Keratinocyte (primary cell): ENCODE data around the gene SYT9. TPM values are rescaled to one million over a fixed set of nuclear protein-coding genes. Genes with fewer than 3 reads are reported as not detected.

Source experiments
- DNase-seq: peaks from one replicate; pipeline ENCODE4 v3.0.0-alpha.2; 2011; ENCODE audit warnings: low read depth, missing footprints, low spot score
- FAIRE-seq: peaks from 2 replicates; lab custom pipeline; 2011; peaks lifted over from hg19 to GRCh38; lab: Jason Lieb, UNC
- H2AFZ ChIP-seq: 2 replicates; pipeline ENCODE4 v1.6.0; 2012; ENCODE audit warnings: low read length, control low read depth, inconsistent platforms; ENCODE audit not compliant: control insufficient read depth
- H3K27ac ChIP-seq: 2 replicates; pipeline ENCODE4 v1.5.1; 2011; ENCODE audit warnings: low read length; ENCODE audit not compliant: control insufficient read depth, insufficient read depth
- H3K27me3 ChIP-seq: 3 replicates; pipeline ENCODE4 v1.6.0; 2011; ENCODE audit warnings: low read length; ENCODE audit not compliant: control insufficient read depth, insufficient read depth; ENCODE audit errors: extremely low read depth
- H3K36me3 ChIP-seq, 2 experiments: 2 replicates in 1 of 2; 3 replicates in 1 of 2; pipeline ENCODE4 v1.5.1; 2011; ENCODE audit warnings: low read length in 2 of 2, mild to moderate bottlenecking in 1 of 2; ENCODE audit not compliant: control insufficient read depth in 2 of 2, insufficient read depth in 2 of 2; ENCODE audit errors: extremely low read depth in 1 of 2
- H3K4me1 ChIP-seq: 3 replicates; pipeline ENCODE4 v1.5.1; 2011; ENCODE audit warnings: low read length; ENCODE audit not compliant: control insufficient read depth, insufficient read depth; ENCODE audit errors: extremely low read depth
- H3K4me2 ChIP-seq: 3 replicates; pipeline ENCODE4 v1.6.0; 2011; ENCODE audit warnings: low read depth, low read length; ENCODE audit not compliant: control insufficient read depth, insufficient read depth; ENCODE audit errors: extremely low read depth
- H3K4me3 ChIP-seq, 3 experiments: fragments of 200-600 bp in 1 of 3; sonication (generic) in 1 of 3; 2 replicates in 2 of 3; 3 replicates in 1 of 3; pipeline ENCODE4 v1.5.1; 2011 to 2016; ENCODE audit warnings: low read length in 3 of 3, mild to moderate bottlenecking in 3 of 3, control low read depth in 2 of 3, inconsistent platforms in 1 of 3, low read depth in 1 of 3, mixed read lengths in 1 of 3, mixed run types in 1 of 3, moderate library complexity in 1 of 3; ENCODE audit not compliant: control insufficient read depth in 2 of 3, insufficient read depth in 2 of 3; ENCODE audit errors: extremely low read depth in 1 of 3
- H3K79me2 ChIP-seq: 2 replicates; pipeline ENCODE4 v1.6.0; 2012; ENCODE audit warnings: low read length; ENCODE audit not compliant: control insufficient read depth, insufficient read depth
- H3K9ac ChIP-seq: 3 replicates; pipeline ENCODE4 v1.6.0; 2011; ENCODE audit warnings: low read length; ENCODE audit not compliant: control insufficient read depth, insufficient read depth; ENCODE audit errors: extremely low read depth
- H3K9me1 ChIP-seq: 3 replicates; pipeline ENCODE4 v1.6.0; 2011; ENCODE audit warnings: low read length; ENCODE audit not compliant: control insufficient read depth, insufficient read depth; ENCODE audit errors: extremely low read depth
- H3K9me3 ChIP-seq: 2 replicates; pipeline ENCODE4 v1.5.1; 2012; ENCODE audit warnings: low read depth, low read length; ENCODE audit not compliant: control insufficient read depth
- H4K20me1 ChIP-seq: 3 replicates; pipeline ENCODE4 v1.6.0; 2011; ENCODE audit warnings: low read length; ENCODE audit not compliant: control insufficient read depth, insufficient read depth; ENCODE audit errors: extremely low read depth
- EZH2 ChIP-seq: IDR thresholded peaks from one replicate; pipeline ENCODE4 v1.6.1; 2012; ENCODE audit warnings: inconsistent platforms, mild to moderate bottlenecking, low read length, moderate library complexity
- dilution Hi-C: fragments of 300-500 bp; cut with MboI; formaldehyde crosslinking; loops from one replicate; pipeline ENCODE4 v1.7.0; 2020; ENCODE audit warnings: low sequenced_read_pairs; ENCODE audit not compliant: extremely low pct_ligation_motif_present
- polyA plus RNA-seq, 5 experiments: library from polyadenylated mRNA; depleted of rRNA in 3 of 5; stranded (reverse) in 3 of 5; stranded (forward) in 1 of 5; unstranded in 1 of 5; fragments of >200 nt; gene quantifications; 1 replicate in 1 of 5; 2 replicates in 3 of 5; 3 replicates in 1 of 5; pipeline versions ENCODE4 v1.2.1 to v1.2.3, GENCODE V29; 2011 to 2012; ENCODE audit warnings: missing spikeins in 2 of 5, low read depth in 1 of 5, low replicate concordance in 1 of 5
- TF ChIP-seq, protein P1 (sequence below), 3 experiments: IDR thresholded peaks in 1 of 3; conservative IDR thresholded peaks in 1 of 3; optimal IDR thresholded peaks in 1 of 3; 2 replicates in 2 of 3; 3 replicates in 1 of 3; pipeline versions ENCODE3 to v1.5.1; 2011; ENCODE audit warnings: low read length in 3 of 3, mild to moderate bottlenecking in 3 of 3, moderate library complexity in 2 of 3, control low read depth in 1 of 3, inconsistent platforms in 1 of 3; ENCODE audit not compliant: insufficient read depth in 2 of 3; ENCODE audit errors: extremely low read depth in 1 of 3

SYT9 gene
- polyA plus RNA-seq, 1 donor (not counting 4 experiments of a cell fraction or from before 2014, with no cell fraction given) = not detected

DNA sequence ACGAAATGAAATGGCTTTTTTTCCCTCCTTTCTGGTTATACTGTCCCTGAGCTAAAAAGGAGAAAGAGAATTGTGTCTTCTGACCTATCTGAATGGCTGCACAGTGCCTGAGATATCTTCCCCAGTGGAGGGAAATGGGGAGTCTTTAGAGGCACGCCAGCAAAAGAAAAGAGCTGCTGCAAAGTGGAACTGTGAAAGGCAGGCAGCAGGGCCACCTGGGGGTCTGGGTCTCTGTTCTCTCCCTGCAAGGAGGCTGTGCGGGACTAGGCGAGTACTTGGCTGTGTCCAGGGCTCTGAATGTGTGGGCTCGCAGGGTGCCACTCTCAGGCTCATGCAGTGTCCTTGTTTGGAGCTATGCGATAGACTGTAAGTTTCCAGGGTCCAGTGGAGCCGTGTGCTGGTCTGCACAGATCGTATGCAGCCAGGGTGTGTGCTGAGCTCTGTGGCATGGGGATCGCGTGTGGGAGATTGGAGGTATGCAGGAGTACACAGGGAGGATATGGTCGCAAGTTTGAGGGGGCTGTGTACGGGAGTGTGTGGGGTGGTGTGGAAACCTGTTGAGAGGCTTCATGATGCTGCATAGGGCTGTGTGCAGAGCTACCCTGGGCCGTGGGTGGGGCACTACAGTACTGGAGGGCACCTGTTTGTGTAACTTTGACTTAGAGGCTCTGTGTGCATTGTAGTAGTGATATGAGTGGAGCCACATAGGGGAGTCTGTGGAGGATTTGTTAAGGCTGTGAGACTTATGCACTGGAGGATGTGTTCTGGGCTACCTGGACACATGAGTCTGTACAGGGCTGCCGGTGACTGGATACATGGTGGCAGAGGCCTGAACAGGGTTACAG is 163.5 kb downstream of the SYT9 start:
- dilution Hi-C loops = no loop called here
- TF ChIP-seq EZH2 = no peak
- TF ChIP-seq, protein P1, sequence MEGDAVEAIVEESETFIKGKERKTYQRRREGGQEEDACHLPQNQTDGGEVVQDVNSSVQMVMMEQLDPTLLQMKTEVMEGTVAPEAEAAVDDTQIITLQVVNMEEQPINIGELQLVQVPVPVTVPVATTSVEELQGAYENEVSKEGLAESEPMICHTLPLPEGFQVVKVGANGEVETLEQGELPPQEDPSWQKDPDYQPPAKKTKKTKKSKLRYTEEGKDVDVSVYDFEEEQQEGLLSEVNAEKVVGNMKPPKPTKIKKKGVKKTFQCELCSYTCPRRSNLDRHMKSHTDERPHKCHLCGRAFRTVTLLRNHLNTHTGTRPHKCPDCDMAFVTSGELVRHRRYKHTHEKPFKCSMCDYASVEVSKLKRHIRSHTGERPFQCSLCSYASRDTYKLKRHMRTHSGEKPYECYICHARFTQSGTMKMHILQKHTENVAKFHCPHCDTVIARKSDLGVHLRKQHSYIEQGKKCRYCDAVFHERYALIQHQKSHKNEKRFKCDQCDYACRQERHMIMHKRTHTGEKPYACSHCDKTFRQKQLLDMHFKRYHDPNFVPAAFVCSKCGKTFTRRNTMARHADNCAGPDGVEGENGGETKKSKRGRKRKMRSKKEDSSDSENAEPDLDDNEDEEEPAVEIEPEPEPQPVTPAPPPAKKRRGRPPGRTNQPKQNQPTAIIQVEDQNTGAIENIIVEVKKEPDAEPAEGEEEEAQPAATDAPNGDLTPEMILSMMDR (optimal IDR thresholded peaks at IDR 0.05 in 1 of 3, IDR thresholded peaks at IDR 0.05 in 1 of 3, conservative IDR thresholded peaks at IDR 0.05 in 1 of 3; ENCODE audit: extremely low read depth in 1 of 3, insufficient read depth in 2 of 3, low read length in 3 of 3) = no peak
- H3K4me2 ChIP-seq = no peak overlapping the region

DNA sequence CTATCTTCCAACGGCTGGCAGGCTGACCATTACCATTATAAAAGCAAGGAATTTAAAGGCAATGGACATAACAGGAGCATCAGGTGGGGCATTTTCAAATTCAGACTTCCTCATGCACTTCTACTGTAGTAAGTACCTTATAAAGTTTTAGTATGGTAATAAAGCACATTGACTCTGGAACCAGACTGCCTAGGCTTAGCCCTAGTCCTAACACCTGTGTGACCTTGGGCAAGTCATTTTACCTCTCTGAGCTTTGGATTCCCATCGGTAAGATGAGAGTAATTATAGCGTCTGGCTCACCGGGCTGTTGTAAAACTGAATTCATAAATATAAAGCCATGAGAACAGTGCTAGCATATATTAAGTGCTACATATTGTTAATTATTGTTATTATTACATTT is 164.4 kb downstream of the SYT9 start:
- H3K79me2 ChIP-seq = no peaks in the 10 kb centered on the region
- no peak for FAIRE-seq

More for the DNA sequence above, 163.5 kb downstream of the SYT9 start:
- DNase-seq (no peak), FAIRE-seq (no peak)
- H3K9me1 ChIP-seq = no peaks in the 10 kb centered on the region
- no peaks in the 10 kb centered on the region for H3K9me3 ChIP-seq
- no peaks in the 10 kb centered on the region for H4K20me1 ChIP-seq
- no peak overlapping the region for H3K4me3 ChIP-seq
- peaks cover 6% of the 10 kb centered on the region for H3K4me1 ChIP-seq
- H3K36me3 ChIP-seq = no peaks in the 10 kb centered on the region
- H2AFZ ChIP-seq = no peak overlapping the region
- H3K27ac ChIP-seq = no peak overlapping the region
- no peak overlapping the region for H3K9ac ChIP-seq
- no peaks in the 10 kb centered on the region for H3K27me3 ChIP-seq
- no peaks in the 10 kb centered on the region for H3K79me2 ChIP-seq

More for the DNA sequence above, 164.4 kb downstream of the SYT9 start:
- Histone ChIP-seq H3K9me1 (no peaks in the 10 kb centered on the region), H3K27me3 (no peaks in the 10 kb centered on the region), H3K9me3 (no peaks in the 10 kb centered on the region), H4K20me1 (no peaks in the 10 kb centered on the region), H3K4me1 (peaks cover 6% of the 10 kb centered on the region), H2AFZ (no peak overlapping the region), H3K4me3 (no peak overlapping the region), H3K36me3 (no peaks in the 10 kb centered on the region), H3K4me2 (no peak overlapping the region), H3K9ac (no peak overlapping the region), H3K27ac (no peak overlapping the region)
- TF ChIP-seq, protein P1 (optimal IDR thresholded peaks at IDR 0.05 in 1 of 3, IDR thresholded peaks at IDR 0.05 in 1 of 3, conservative IDR thresholded peaks at IDR 0.05 in 1 of 3; ENCODE audit: extremely low read depth in 1 of 3, insufficient read depth in 2 of 3, low read length in 3 of 3) = no peak
- TF ChIP-seq EZH2 = no peak
- no peak for DNase-seq
- dilution Hi-C loops = no loop called here
